ENCODE measurements around the gene PSMC3.

The PSMC3 gene

GRCh38 chr11:47374720-47375019, 51.6 kb downstream of the PSMC3 start:
- Histone ChIP-seq H3K79me2 (ENCODE audit: control insufficient read depth, low read length) (peaks cover 69% of the 10 kb centered on the region), H3F3A (ENCODE audit: control insufficient read depth, insufficient read depth) (no peaks in the 10 kb centered on the region), H3K9me2 (replicated peaks; ENCODE audit: control insufficient read depth, low read length) (no peaks in the 10 kb centered on the region), H4K20me1 (ENCODE audit: control insufficient read depth, insufficient read depth, low read depth, low read length) (no peaks in the 10 kb centered on the region), H3K4me2 (ENCODE audit: low read length) (peak overlapping the region; percentile 11; the same call in 1 of the 2 replicates), H3K27ac (ENCODE audit: low read depth, low read length) (no peak overlapping the region), H3K9me3 (ENCODE audit: control insufficient read depth, insufficient read depth, low read length) (no peaks in the 10 kb centered on the region), H3K36me3 (ENCODE audit: control insufficient read depth, low read length) (peaks cover 66% of the 10 kb centered on the region), H3K27me3 (ENCODE audit: control insufficient read depth, low read length) (no peaks in the 10 kb centered on the region), H3K4me3 (ENCODE audit: low read length) (no peak overlapping the region), H3K4me1 (ENCODE audit: control insufficient read depth, low read length) (peaks cover 46% of the 10 kb centered on the region)
- TF ChIP-seq EZH2phosphoT487 (IDR thresholded peaks at IDR 0.05; ENCODE audit: borderline replicate concordance, low read length) (no peak), CTCF (IDR thresholded peaks at IDR 0.05; ENCODE audit: low read depth, low read length, poor library complexity, severe bottlenecking) (no peak)

GRCh38 chr11:47373876-47374719, 52.1 kb downstream of the PSMC3 start:
- no peak overlapping the region for H3K4me3 ChIP-seq (ENCODE audit: low read length)
- H3K4me1 ChIP-seq (ENCODE audit: control insufficient read depth, low read length) = peaks cover 44% of the 10 kb centered on the region
- no peaks in the 10 kb centered on the region for H4K20me1 ChIP-seq (ENCODE audit: control insufficient read depth, insufficient read depth, low read depth, low read length)
- H3K9me2 ChIP-seq (replicated peaks; ENCODE audit: control insufficient read depth, low read length) = no peaks in the 10 kb centered on the region
- H3F3A ChIP-seq (ENCODE audit: control insufficient read depth, insufficient read depth) = no peaks in the 10 kb centered on the region
- TF ChIP-seq EZH2phosphoT487 (IDR thresholded peaks at IDR 0.05; ENCODE audit: borderline replicate concordance, low read length) (no peak), CTCF (IDR thresholded peaks at IDR 0.05; ENCODE audit: low read depth, low read length, poor library complexity, severe bottlenecking) (peak; percentile 97)
- H3K4me2 ChIP-seq (ENCODE audit: low read length) = peak overlapping the region; percentile 11; the same call in 1 of the 2 replicates
- H3K9me3 ChIP-seq (ENCODE audit: control insufficient read depth, insufficient read depth, low read length) = no peaks in the 10 kb centered on the region
- no peak overlapping the region for H3K27ac ChIP-seq (ENCODE audit: low read depth, low read length)
- H3K27me3 ChIP-seq (ENCODE audit: control insufficient read depth, low read length) = no peaks in the 10 kb centered on the region
- H3K36me3 ChIP-seq (ENCODE audit: control insufficient read depth, low read length) = peaks cover 67% of the 10 kb centered on the region
- peaks cover 74% of the 10 kb centered on the region for H3K79me2 ChIP-seq (ENCODE audit: control insufficient read depth, low read length)

- TF ChIP-seq CTCF (IDR thresholded peaks at IDR 0.05; ENCODE audit: low read depth, low read length, poor library complexity, severe bottlenecking) (no peak), EZH2phosphoT487 (IDR thresholded peaks at IDR 0.05; ENCODE audit: borderline replicate concordance, low read length) (no peak)
- no peak overlapping the region for H3K4me3 ChIP-seq (ENCODE audit: low read length)
- peaks cover 37% of the 10 kb centered on the region for H3K4me1 ChIP-seq (ENCODE audit: control insufficient read depth, low read length)
- H3K27ac ChIP-seq (ENCODE audit: low read depth, low read length) = no peak overlapping the region
- H3K9me3 ChIP-seq (ENCODE audit: control insufficient read depth, insufficient read depth, low read length) = no peaks in the 10 kb centered on the region
- H3K9me2 ChIP-seq (replicated peaks; ENCODE audit: control insufficient read depth, low read length) = no peaks in the 10 kb centered on the region
- H3K27me3 ChIP-seq (ENCODE audit: control insufficient read depth, low read length) = no peaks in the 10 kb centered on the region
- H3K79me2 ChIP-seq (ENCODE audit: control insufficient read depth, low read length) = peaks cover 71% of the 10 kb centered on the region
- H3F3A ChIP-seq (ENCODE audit: control insufficient read depth, insufficient read depth) = no peaks in the 10 kb centered on the region
- H3K4me2 ChIP-seq (ENCODE audit: low read length) = no peak overlapping the region
- H3K36me3 ChIP-seq (ENCODE audit: control insufficient read depth, low read length) = peaks cover 69% of the 10 kb centered on the region
- H4K20me1 ChIP-seq (ENCODE audit: control insufficient read depth, insufficient read depth, low read depth, low read length) = no peaks in the 10 kb centered on the region
Measured at GRCh38 chr11:47372422-47372821, 53.8 kb downstream of the PSMC3 start.
